ENCODE data around the gene LAMA3. TPM values are rescaled to one million over a fixed set of nuclear protein-coding genes. Genes with fewer than 3 reads are reported as not detected.
A peak's percentile ranks its signal among the peaks of the same experiment; 100 is the strongest.

The LAMA3 gene
- total RNA-seq, 1 donor from 2014 or later = 0.47 TPM

DNA sequence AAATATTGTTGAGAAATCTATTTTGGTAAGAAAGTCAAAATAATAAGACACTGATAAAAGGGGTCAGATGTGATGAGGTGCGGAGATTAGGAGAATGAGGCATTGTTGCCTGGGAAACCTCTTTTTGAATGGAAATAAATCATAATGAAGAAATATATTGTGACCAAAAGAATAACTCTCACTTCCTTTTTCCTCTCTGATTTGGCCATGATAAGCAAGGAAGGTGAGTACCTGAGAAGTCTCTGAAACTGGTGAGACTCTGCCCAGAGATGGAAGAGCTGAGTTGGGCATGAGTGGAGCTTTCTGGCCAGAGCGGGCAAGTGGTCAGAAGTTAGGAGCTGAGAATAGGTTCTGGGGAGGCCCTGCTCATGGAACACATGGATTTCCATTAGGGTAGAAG is 11.8 kb downstream of the LAMA3 start:
- H3K9ac ChIP-seq = no peak overlapping the region

GRCh38 chr18:23701544-23702064 is 12.4 kb downstream of the LAMA3 start:
- no peaks in the 10 kb centered on the region for H3F3A ChIP-seq (ENCODE audit: low read depth)
- Mint-ChIP-seq H3K36me3 (no peaks in the 10 kb centered on the region), H3K27ac (no peak overlapping the region), H3K4me3 (no peak overlapping the region), H3K4me1 (no peaks in the 10 kb centered on the region), H3K9me3 (no peaks in the 10 kb centered on the region), H3K27me3 (ENCODE audit: insufficient read depth, low read depth) (peaks cover 2% of the 10 kb centered on the region)
- TF ChIP-seq EZH2phosphoT487 (IDR thresholded peaks at IDR 0.05) (no peak), EZH2 (IDR thresholded peaks at IDR 0.05) (no peak)
- TF ChIP-seq, protein P1, sequence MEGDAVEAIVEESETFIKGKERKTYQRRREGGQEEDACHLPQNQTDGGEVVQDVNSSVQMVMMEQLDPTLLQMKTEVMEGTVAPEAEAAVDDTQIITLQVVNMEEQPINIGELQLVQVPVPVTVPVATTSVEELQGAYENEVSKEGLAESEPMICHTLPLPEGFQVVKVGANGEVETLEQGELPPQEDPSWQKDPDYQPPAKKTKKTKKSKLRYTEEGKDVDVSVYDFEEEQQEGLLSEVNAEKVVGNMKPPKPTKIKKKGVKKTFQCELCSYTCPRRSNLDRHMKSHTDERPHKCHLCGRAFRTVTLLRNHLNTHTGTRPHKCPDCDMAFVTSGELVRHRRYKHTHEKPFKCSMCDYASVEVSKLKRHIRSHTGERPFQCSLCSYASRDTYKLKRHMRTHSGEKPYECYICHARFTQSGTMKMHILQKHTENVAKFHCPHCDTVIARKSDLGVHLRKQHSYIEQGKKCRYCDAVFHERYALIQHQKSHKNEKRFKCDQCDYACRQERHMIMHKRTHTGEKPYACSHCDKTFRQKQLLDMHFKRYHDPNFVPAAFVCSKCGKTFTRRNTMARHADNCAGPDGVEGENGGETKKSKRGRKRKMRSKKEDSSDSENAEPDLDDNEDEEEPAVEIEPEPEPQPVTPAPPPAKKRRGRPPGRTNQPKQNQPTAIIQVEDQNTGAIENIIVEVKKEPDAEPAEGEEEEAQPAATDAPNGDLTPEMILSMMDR (IDR thresholded peaks at IDR 0.05) = no peak
- H3K4me2 ChIP-seq = no peak overlapping the region
- no peak for DNase-seq (ENCODE audit: low spot score)
- H2AFZ ChIP-seq (replicated peaks) = no peak overlapping the region
- no peak overlapping the region for H3K4me3 ChIP-seq
- H4K20me1 ChIP-seq (ENCODE audit: low read depth) = no peaks in the 10 kb centered on the region
- no peaks in the 10 kb centered on the region for H3K79me2 ChIP-seq (ENCODE audit: low read depth)
- no peaks in the 10 kb centered on the region for H3K9me3 ChIP-seq (ENCODE audit: low read depth)
- H3K4me1 ChIP-seq = no peaks in the 10 kb centered on the region
- no peak overlapping the region for H3K27ac ChIP-seq
- no peak overlapping the region for H3K9ac ChIP-seq
- no peaks in the 10 kb centered on the region for H3K27me3 ChIP-seq
- H3K36me3 ChIP-seq = no peaks in the 10 kb centered on the region

More for the DNA sequence above, 11.8 kb downstream of the LAMA3 start:
- Mint-ChIP-seq H3K4me1 (no peaks in the 10 kb centered on the region), H3K36me3 (no peaks in the 10 kb centered on the region), H3K27ac (no peak overlapping the region), H3K4me3 (no peak overlapping the region), H3K27me3 (ENCODE audit: insufficient read depth, low read depth) (peaks cover 2% of the 10 kb centered on the region), H3K9me3 (no peaks in the 10 kb centered on the region)
- Histone ChIP-seq H3K9me3 (ENCODE audit: low read depth) (no peaks in the 10 kb centered on the region), H3K79me2 (ENCODE audit: low read depth) (no peaks in the 10 kb centered on the region), H3K27ac (no peak overlapping the region), H4K20me1 (ENCODE audit: low read depth) (no peaks in the 10 kb centered on the region), H3K4me3 (no peak overlapping the region), H3K27me3 (no peaks in the 10 kb centered on the region), H3K4me2 (no peak overlapping the region), H3K4me1 (no peaks in the 10 kb centered on the region), H2AFZ (replicated peaks) (no peak overlapping the region), H3K36me3 (no peaks in the 10 kb centered on the region), H3F3A (ENCODE audit: low read depth) (no peaks in the 10 kb centered on the region)
- no peak for TF ChIP-seq EZH2phosphoT487 (IDR thresholded peaks at IDR 0.05)
- TF ChIP-seq, protein P1 (IDR thresholded peaks at IDR 0.05) = no peak
- no peak for DNase-seq (ENCODE audit: low spot score)

DNA sequence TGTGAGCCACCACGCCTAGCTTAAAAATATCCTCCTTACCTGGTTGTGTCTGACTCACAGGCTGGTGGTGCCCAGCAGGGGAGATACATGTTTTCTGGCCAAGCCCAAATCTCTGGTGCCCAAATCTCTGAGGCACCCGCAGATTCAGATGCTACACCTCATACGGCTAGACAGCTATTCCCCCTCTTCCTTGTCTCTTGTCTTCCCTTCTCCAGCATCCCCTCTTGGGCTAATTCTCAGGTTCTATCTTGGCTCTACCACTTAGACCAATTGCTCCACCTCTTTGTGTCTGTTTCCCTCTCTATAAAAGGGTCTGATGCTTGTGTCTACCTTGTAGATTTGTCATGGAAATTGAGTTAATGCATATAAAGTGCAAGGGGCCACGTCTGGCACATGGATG is 13.4 kb downstream of the LAMA3 start:
- Histone ChIP-seq H3K4me3 (no peak overlapping the region), H2AFZ (replicated peaks) (no peak overlapping the region), H3K27me3 (no peaks in the 10 kb centered on the region), H3K27ac (no peak overlapping the region), H3K79me2 (ENCODE audit: low read depth) (no peaks in the 10 kb centered on the region), H3K4me2 (no peak overlapping the region), H3K9me3 (ENCODE audit: low read depth) (no peaks in the 10 kb centered on the region), H3F3A (ENCODE audit: low read depth) (no peaks in the 10 kb centered on the region), H3K4me1 (no peaks in the 10 kb centered on the region), H3K36me3 (no peaks in the 10 kb centered on the region), H3K9ac (no peak overlapping the region), H4K20me1 (ENCODE audit: low read depth) (no peaks in the 10 kb centered on the region)
- peaks cover 2% of the 10 kb centered on the region for H3K27me3 Mint-ChIP-seq (ENCODE audit: insufficient read depth, low read depth)
- no peak overlapping the region for H3K4me3 Mint-ChIP-seq
- no peaks in the 10 kb centered on the region for H3K9me3 Mint-ChIP-seq
- no peak for TF ChIP-seq EZH2phosphoT487 (IDR thresholded peaks at IDR 0.05)
- H3K36me3 Mint-ChIP-seq = no peaks in the 10 kb centered on the region
- DNase-seq (ENCODE audit: low spot score) = no peak
- no peaks in the 10 kb centered on the region for H3K4me1 Mint-ChIP-seq
- no peak overlapping the region for H3K27ac Mint-ChIP-seq

DNA sequence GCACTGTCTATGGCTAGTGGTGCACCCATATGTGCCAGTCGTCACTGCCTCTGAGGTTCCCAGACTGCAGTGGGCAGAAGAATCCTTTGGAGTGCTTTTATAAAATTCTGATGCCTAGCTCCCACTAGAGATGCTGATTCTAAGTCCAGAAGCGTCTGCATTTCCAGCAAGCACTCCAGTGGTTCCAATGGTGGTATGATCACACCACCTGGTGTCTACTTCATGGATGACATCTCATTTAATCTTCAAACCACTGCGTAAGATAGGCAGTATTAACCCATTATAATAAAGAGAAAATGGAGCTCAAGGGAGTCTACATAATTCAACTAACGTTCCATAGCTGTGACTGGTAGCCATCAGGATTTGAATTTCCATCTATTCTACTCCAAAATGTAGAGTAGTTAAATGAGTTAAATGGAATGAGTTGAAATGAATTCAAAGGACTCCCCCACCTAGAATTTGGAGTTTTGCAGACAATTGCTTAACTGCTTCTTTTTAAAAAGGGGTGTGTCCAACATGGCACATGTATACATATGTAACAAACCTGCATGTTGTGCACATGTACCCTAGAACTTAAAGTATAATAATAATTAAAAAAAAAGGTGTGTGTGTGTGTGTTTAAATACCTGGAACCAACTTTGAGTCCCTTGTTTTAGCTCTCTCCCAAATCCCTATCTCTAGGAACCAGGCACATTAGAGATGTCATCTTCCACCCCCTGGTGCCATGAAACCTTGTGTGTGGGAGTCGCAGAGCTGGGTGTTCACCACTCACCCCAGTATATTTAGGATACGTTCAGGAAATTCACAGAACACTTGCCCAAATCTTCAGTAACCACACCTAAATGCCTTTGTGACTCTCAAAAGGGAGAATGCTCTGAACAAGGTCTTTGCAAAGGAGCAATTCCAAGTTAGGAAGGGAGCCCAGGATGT is 14.1 kb downstream of the LAMA3 start:
- no peaks in the 10 kb centered on the region for H3K4me1 Mint-ChIP-seq

More for the DNA sequence above, 14.1 kb downstream of the LAMA3 start:
- H3K9me3 Mint-ChIP-seq = no peaks in the 10 kb centered on the region
- peak; percentile 49 for DNase-seq (ENCODE audit: low spot score)
- Histone ChIP-seq H3K4me1 (no peaks in the 10 kb centered on the region), H3K27ac (no peak overlapping the region), H3K79me2 (ENCODE audit: low read depth) (no peaks in the 10 kb centered on the region), H3K9ac (no peak overlapping the region), H2AFZ (replicated peaks) (no peak overlapping the region), H3K4me3 (no peak overlapping the region), H3F3A (ENCODE audit: low read depth) (no peaks in the 10 kb centered on the region), H4K20me1 (ENCODE audit: low read depth) (no peaks in the 10 kb centered on the region), H3K4me2 (no peak overlapping the region), H3K36me3 (no peaks in the 10 kb centered on the region), H3K9me3 (ENCODE audit: low read depth) (no peaks in the 10 kb centered on the region), H3K27me3 (no peaks in the 10 kb centered on the region)
- TF ChIP-seq EZH2 (IDR thresholded peaks at IDR 0.05) (no peak), EZH2phosphoT487 (IDR thresholded peaks at IDR 0.05) (no peak)
- TF ChIP-seq, protein P1 (IDR thresholded peaks at IDR 0.05) = peak; percentile 56
- H3K27me3 Mint-ChIP-seq (ENCODE audit: insufficient read depth, low read depth) = peaks cover 2% of the 10 kb centered on the region
- H3K27ac Mint-ChIP-seq = no peak overlapping the region
- no peak overlapping the region for H3K4me3 Mint-ChIP-seq
- H3K36me3 Mint-ChIP-seq = no peaks in the 10 kb centered on the region

All from neural progenitor cell (in vitro differentiated cells).